GM18505 (cell line): ENCODE data around the gene EIF4EBP2.

Source experiments
- ATAC-seq: cut with Tn5 transposase; IDR thresholded peaks from one replicate; pipeline ENCODE4 v1.9.1; 2021; ENCODE audit not compliant: unreplicated experiment
- POLR2A ChIP-seq: IDR thresholded peaks from 4 replicates; pipeline ENCODE4 v1.6.1; 2011; ENCODE audit warnings: borderline replicate concordance; ENCODE audit not compliant: insufficient read depth, insufficient read length; ENCODE audit errors: extremely low read depth

Gene EIF4EBP2

DNA sequence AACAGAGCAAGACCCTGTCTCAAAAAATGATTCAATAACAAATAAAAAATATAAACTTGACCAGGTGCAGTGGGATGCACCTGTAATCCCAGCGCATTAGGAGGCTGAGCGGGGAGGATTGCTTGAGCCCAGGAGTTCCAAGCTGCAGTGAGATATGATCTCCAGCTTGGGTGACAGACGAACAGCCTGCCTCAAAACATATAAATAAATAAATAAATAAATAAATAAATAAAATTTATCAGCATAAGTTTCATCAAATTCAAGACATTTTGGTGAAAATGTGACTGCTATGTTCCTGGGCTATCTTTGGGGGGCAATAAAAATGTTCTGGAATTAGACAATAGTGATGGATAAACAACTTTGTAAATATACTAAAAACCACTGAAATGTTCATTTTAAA, 4.8 kb upstream of the EIF4EBP2 start:
- TF ChIP-seq POLR2A = no peak
- ATAC-seq = no peak

DNA sequence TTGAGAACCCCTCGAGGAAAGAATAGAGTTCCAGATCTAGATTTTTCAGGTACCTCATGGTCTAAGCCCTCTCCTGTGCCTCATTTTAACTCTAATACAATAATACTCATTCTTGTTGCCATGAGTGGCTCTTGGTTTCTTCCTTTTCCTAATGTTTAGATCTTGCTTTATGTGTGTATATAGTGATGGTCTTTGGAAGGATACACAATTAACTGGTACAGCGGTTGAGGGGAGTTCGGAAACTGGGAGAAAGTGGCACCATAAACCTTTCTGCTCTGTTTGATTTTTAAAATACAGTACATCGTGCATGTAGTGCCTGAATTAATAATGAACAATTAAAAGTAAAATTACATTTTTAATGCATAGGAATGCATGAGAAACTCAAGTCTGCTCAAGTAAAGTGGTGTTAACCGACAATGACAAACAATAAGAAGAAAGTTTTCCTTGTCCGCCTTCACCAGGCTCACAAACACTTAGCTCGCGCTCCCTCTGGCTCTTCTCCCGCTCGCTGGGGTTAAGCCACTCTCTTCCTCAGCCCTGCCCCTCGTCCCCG, 386 bp upstream of the EIF4EBP2 start:
- ATAC-seq = peak; percentile 2
- no peak for TF ChIP-seq POLR2A

DNA sequence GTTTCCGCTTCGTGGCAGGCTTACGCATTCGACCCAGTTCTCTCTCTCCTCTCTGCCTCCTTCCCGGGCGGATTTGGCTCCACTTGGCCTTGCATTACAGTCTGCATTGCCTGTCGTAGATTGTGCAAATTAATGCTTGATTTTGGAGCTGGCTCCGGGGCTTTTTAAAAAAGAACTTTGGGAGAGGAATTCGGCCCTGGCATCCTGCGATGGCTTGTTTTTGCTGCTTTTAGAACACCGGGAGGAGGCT, 767 bp downstream of the EIF4EBP2 start:
- ATAC-seq = no peak
- no peak for TF ChIP-seq POLR2A

DNA sequence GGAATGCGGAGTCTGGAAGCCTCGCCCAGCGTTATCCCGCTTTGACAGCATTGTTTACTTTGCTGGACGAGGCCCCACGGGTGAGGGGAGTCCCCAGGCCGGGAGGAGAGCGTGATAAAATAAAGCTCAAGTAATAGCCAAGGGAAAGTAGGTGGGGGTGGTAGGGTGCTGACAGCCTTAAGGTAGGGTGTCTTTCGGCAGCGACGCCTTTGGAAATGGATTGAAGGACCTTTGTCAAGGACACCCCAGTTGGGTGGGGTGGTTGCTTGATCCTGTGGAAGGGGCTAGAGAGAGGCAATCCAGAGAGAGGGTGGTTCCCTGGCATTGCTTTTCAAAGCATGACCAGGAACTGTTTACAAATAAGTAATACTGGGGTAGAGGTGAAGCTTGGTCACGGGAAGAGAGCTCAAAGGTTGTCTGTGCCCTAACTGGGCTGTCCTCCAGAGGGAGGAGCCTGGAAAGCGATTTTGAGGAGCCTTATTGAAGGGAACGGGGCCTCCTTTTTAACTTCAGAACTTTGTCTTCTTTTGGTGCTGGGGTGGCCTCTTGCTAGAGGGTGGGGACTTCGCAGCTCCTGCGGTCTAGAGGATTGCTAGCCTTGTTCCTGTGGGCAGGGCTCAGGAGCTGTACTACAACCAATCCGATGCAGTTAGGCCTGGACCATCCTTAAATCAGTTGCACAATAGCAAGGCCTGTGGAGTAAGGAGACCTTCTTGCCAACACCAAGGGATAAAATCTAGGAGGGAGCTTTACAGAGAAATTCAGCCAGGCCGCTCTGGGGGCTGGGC, 1.3 kb downstream of the EIF4EBP2 start:
- ATAC-seq = no peak
- no peak for TF ChIP-seq POLR2A

DNA sequence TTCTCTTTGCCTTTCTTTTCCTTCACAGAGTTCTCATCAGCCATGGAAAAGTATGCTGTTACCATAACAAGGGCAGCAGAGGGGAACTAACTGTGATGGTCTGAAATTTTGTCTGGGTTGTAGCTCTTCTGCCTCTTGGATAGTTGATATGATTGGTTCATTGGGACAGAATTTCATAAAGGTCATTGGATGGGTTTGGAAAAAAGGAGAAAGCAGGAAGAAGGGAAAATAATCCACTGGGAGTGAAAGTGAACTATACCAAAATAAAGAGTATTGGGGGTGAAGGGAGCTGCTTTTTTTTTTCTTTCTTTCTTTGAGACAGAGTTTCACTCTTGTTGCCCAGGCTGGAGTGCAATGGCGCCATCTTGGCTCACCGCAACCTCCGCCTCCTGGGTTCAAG, 5.8 kb downstream of the EIF4EBP2 start:
- ATAC-seq = no peak
- no peak for TF ChIP-seq POLR2A

DNA sequence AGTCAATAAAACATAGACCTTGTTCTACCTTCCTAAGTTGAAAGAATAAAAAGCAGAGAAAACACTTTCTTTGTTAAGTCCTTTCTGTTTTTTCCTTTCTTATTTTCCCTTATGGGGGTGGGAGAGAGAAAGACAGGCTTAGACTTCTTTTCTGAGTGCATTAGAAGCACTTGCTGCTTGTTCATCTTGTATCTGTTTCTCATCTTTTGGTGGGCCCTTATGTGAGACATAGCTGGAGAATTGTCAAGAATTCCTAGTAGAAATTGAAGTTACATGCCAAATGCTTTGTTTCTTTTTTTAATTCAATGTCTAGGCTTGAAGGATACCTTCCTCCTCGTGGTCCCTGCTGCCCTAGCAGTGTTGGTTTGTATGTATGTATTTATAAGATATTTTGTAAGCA, 6.7 kb downstream of the EIF4EBP2 start:
- TF ChIP-seq POLR2A = no peak
- no peak for ATAC-seq

DNA sequence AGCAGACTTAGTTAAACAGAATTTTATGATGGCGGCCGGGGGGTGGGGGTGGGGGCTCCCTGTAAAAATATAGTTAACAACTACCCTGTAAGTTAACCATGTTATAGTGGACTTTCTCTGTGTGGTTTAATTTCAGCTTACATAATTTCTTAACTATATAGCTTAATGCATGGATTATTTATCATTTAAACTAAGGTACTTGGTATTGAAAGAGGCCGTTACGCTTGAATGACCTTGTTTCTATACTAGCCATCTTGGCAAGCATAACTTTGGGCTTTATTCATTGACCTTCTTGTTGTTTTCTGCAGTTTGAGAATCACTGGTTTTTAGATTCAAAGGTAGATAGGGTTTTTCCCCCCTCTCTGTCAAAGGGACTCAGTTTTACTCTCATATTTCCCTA, 8.4 kb downstream of the EIF4EBP2 start:
- ATAC-seq = no peak
- TF ChIP-seq POLR2A = no peak

DNA sequence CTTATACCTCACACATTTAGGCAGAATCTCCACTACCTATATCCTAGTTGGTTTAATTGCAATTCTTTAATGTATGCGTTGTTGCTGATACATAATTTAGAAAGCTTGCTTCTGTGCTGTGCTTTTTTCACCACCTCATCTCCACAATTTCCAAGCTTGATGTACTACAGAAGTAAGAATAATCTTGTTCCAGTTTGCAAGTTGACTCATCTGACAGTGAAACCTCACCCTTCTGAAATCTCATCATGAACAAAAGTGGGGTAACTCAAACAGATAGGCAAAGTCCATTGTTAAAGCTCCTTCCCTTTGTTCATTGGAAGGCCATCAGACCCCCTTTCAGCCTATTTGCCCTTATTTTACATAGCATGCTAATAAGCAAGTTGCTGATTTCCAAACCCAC, 13.6 kb downstream of the EIF4EBP2 start:
- no peak for ATAC-seq

DNA sequence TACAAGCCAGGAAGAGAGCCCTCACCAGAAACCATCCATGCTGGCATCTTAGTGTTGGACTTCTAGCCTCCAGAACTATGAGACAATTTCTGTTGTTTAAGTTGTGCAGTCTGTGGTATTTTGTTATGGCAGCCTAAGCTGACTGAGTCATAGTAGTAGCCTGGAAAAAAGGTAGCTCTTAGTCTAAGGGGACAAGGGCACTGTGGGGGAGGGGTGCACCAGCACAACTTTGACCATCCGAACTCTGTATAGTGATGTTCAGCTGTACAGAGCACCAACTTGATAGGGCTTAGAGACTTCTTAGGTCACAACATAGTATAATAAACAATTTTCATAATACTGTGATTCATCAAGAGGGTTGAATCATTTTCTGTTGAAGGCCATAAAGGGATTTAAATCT, 14.3 kb downstream of the EIF4EBP2 start:
- TF ChIP-seq POLR2A = no peak
- no peak for ATAC-seq

More for the DNA sequence above, 13.6 kb downstream of the EIF4EBP2 start:
- no peak for TF ChIP-seq POLR2A

DNA sequence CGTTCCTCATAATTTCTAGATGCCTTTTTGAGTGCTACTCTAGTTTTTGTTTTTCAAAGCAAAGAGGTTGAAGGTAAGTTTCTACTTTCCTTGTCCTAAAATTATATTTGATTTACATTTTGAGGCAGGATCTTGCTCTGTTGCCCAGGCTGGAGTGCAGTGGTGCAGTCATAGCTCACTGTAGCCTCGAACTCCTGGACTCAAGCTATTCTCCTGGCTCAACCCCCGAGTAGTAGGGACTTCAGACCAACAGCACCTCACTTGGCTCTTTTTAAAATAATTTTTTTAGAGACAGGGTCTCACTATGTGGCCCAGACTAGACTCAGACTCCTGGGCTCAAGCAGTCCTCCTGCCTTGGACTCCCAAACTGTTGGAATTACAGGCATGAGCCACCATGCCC, 14.8 kb downstream of the EIF4EBP2 start:
- TF ChIP-seq POLR2A = no peak
- no peak for ATAC-seq

DNA sequence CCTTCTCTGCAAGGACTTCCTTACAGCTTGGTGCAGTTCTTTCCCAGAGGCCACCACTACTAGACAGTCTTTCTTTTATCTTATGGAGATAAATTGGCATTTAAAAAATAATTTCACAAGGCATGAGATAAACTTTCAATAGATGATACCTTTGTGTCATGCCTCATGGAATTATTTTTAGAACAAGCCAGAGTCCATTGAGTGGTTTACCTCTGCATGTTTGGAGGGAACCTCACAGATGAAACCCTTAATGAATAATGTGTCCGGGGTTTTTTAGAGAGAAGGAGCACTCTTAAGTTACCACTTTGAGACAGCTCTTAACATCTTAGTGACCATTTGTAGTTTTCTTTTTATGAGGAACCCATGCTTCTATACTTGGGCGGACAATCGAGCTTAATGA, 20.4 kb downstream of the EIF4EBP2 start:
- no peak for TF ChIP-seq POLR2A
- ATAC-seq = no peak

DNA sequence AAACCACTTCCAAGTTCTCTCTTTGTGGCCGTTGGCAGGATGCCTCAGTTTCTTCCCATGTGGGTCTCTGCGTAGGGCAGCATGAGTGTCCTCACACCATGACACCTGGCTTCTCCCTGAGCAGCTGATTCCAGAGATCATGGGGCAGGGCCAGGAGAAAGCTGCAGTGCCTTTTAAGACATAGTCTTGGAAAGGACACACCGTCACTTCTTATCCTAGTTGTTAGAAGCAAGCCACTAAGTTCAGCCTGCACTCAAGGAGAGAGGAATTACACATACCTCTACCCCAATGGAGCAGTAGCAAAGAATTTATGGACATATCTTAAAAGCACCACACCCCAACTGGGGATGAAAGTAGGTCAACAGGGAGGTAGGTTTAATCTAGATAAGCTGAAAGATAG, 21.2 kb downstream of the EIF4EBP2 start:
- TF ChIP-seq POLR2A = no peak
- ATAC-seq = no peak

DNA sequence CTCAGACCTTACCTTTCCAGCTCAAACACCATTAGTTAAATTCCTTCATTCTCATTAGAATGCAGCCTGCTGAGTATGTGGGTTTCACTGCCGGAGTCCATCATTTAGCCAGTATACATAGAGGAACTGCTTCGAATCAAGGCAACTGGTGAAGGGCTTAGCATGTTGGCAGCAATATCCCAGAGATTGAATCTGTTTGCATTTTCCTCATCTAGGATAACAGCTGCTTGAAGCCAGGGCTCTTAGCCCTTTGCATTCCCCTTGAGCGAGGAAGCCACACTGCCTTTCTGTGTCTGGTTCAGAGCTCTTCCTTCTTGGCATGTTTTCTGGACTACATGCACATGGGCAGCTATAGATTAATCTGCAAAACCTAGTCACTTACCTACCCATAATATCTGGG, 22.9 kb downstream of the EIF4EBP2 start:
- no peak for TF ChIP-seq POLR2A
- no peak for ATAC-seq

DNA sequence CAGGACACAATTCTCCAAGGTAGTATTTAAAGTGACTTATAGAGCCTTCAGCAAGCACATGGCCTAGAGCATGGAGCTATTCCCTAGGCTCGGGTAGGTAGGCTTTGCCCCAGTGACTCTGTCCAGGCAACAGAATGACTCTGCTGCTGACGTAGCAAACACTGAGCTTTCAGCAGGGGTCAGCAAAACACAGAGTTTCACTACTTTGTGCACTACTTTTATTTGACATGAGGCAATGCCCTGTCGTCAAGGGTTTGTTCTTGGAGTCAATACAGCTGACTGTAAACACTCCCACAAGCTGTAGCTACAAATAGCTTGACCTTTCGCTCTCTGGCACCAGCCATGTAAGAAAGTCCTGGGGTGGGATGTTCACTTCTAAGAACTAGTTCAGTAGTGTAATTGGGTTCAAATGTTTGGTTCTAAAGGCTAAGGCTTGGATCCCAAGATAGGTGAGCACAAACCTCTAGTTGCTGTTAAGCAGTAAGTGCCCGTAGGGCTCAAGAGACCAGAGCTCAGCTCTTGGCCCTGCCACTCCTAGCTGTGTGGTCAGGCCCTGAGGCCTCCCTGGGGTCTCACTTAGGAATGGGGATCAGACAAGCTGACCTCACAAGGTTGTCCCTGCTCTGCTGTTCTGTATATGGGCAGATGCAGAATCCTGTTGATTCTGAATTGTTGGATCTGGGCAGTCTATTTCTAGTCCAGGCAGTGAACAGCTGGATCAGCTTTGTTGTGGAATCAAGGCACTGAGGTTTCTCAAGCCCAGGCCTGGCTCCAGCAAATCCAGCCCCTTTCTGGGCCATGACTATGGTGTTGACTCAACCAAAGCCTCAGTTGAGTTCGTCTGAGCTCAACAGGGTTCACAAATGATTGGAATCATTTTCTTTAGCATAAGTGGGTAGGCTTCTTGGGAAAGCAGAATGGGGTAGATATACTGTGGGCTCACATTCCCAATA, 26.8 kb downstream of the EIF4EBP2 start:
- TF ChIP-seq POLR2A = no peak
- no peak for ATAC-seq
